ENCODE measurements around the gene RILP. TPM values are rescaled to one million over a fixed set of nuclear protein-coding genes. Genes with fewer than 3 reads are reported as not detected.

The RILP gene
- total and polyA plus RNA-seq, 5 experiments from 2014 or later = 1.4 to 4.0 (median 3.4) TPM

DNA sequence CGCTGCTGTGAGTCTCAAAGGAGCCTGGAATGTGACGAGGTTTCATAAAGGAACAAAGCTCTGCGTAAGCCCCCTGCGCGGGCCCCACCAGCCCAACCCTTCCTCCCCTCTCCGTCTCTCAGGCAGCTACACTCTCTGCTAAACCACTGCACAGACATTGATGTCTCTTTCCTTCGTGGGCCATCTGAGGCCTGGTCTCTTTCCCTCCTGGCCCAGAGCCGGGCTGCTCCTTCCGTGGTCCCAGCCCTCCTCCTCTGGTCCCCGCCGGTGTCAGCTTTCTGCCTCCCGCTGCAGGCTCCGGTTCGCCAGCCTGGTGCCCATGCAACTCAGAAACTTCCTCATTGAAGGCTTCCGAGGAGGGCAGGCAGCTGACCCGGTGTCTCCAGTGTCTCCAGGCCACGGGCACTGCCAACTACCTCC, 11.5 kb downstream of the RILP start:
- Mint-ChIP-seq H3K9me3 (no peaks in the 10 kb centered on the region), H3K27ac (peak overlapping the region in 2 of 10 donors; percentile 33 to 43), H3K36me3 (no peaks in the 10 kb centered on the region), H3K27me3 (no peaks in the 10 kb centered on the region), H3K4me1 (peaks cover 0 to 4% (median 0%) of the 10 kb centered on the region in 4 donors), H3K4me3 (no peak overlapping the region)
- POLR2A ChIA-PET = no interaction called here
- no peak for DNase-seq
- no peak for ATAC-seq

DNA sequence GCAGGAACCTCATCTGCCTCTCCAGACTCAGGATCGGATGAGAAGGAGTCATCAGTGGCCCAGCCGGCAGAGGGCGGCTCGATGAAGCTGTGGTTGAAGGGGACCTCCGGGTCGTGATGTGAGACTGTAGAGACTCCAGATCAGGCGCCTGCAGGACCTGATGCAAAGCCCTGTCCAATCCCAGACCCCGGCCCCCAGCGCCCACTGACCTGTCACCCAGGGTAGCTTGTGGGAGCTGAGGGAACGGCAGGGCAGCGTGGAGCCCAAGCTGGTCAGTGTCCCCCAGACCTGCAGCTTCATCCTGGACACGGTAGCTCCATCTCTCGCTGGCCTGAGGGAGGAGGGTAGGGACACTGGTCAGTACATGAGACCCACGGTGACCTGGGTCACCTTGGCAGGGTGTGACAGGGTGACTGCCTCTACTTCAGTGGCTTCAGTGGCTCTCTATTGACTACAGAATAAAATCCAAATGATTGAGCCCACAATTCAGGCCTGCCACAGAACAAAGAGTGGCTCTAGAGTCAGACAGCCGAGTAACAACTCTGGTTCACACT, 12.9 kb downstream of the RILP start:
- Mint-ChIP-seq H3K9me3 (no peaks in the 10 kb centered on the region), H3K4me3 (no peak overlapping the region), H3K36me3 (no peaks in the 10 kb centered on the region), H3K27ac (no peak overlapping the region), H3K4me1 (peaks cover 0 to 4% (median under 1%) of the 10 kb centered on the region in 4 donors), H3K27me3 (no peaks in the 10 kb centered on the region)
- no peak for ATAC-seq
- POLR2A ChIA-PET = interaction anchor here (0.6 to 1.1 kb wide), 2 partner anchors 8 to 709 kb away, joined by 3 to 4 read pairs; partner anchors contain the start of gene SLC43A2
- DNase-seq = no peak

DNA sequence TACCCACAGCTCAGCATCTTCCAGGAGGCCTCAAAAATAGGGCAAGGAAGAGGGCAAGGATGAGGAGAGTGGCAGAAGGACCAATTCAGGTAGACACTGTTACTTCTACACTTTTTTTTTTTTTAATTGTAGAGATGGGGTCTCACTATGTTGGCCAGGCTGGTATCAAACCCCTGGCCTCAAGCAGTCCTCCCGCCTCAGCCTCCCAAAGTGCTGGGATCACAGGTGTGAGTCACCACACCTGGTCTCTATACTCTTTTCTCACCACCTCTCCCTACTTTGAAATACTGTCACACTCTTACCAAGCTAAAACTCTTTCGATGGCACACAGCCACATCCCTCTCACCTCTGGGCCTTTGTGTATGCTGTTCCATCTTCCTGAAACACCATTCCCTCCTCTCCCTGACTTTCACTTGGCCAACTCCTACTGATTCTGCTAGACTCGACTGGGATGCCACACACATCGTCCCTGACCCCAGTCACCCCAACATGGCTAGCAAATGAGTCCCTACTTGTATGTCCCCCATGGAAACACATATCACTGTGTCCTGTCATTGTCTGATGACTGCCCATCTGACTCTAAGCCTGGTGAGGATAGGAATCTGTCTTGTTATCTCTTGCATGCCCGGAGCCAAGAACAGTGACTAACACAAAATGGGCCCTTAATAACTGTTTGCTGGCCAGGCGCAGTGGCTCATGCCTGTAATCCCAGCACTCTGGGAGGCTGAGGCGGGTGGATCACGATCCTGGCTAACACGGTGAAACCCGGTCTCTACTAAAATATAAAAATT, 13.8 kb downstream of the RILP start:
- H3K27ac Mint-ChIP-seq = peak overlapping the region in 1 of 10 donors; percentile 4
- POLR2A ChIA-PET = interaction anchor here (0.7 to 1.0 kb wide), 2 partner anchors 12 to 13 kb away, joined by 3 read pairs; no protein-coding TSS in a partner anchor

DNA sequence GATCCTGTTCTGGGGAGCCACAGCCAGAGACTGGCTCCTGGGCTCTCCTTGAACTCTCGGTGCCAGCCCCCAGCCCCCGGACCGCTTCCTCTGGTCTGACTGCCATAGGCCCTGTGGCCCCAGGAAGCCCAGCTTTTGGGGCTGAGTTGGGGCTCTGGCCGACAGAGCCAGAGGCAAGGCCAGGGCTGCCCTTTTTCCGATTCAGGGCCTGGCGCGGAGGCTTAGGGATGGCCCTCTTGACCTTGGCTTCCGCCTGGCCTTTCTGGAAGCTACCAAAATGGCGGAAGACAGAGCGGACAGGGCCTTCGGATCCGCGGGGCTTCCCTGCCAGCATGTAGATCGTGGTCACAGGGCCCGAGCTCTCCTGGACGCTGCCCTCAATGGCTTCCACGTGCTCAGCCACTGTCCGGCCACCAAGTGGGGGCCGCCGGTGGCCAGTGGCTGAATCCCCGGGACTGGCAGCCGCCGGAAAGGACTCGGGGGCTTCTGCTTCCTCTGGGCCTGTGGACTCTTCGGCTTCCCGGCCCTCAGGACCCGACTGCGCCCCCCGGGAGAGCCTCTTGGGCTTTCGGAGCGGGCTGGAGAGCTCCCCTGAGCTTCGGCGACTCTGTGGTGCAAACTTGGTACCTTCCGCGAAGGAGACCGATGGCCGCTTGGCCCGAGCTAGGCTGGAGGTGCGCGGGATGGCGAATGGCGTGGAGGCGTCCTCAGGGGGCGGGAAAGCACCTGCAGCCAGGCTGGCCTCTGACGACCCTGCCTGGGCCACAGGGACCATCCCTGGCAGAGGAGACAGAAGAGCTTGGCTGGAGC, 14.6 kb downstream of the RILP start:
- ATAC-seq (no peak), DNase-seq (no peak)
- Mint-ChIP-seq H3K4me1 (peaks cover 2 to 17% (median 4%) of the 10 kb centered on the region in 4 donors), H3K27me3 (no peaks in the 10 kb centered on the region), H3K36me3 (no peaks in the 10 kb centered on the region), H3K4me3 (no peak overlapping the region), H3K9me3 (no peaks in the 10 kb centered on the region), H3K27ac (no peak overlapping the region)
- POLR2A ChIA-PET = interaction anchor here (0.6 to 1.0 kb wide), 3 partner anchors 13 to 73 kb away, joined by 3 read pairs; partner anchors contain the start of gene PITPNA

More for the DNA sequence above, 13.8 kb downstream of the RILP start:
- ATAC-seq = no peak
- no peaks in the 10 kb centered on the region for H3K27me3 Mint-ChIP-seq
- H3K4me3 Mint-ChIP-seq = no peak overlapping the region
- no peak for DNase-seq
- H3K36me3 Mint-ChIP-seq = no peaks in the 10 kb centered on the region
- peaks cover 0 to 10% (median under 1%) of the 10 kb centered on the region in 4 donors for H3K4me1 Mint-ChIP-seq
- no peaks in the 10 kb centered on the region for H3K9me3 Mint-ChIP-seq

DNA sequence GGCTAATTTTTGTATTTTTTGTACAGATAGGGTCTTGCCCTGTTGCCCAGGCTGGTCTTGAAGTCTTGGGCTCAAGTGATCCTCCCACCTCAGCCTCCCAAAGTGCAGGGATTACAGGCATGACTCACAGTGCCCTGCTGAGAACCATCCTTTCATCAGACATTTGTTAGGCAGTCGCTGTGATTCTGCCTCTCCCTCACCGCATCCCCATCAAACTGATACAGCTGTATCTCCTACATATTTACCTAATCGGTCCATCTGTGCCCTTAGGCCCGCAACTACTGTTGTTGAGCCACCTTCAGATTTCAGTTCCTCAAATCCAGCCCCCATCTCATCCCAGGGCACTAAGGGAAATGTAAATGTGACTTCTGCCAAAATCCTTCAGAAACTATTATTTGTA, 19.0 kb downstream of the RILP start:
- ATAC-seq = no peak
- Mint-ChIP-seq H3K4me1 (peaks cover 15 to 39% (median 25%) of the 10 kb centered on the region in 4 donors), H3K27ac (peak overlapping the region in 5 of 10 donors; percentile 25 to 96 (median 72)), H3K36me3 (no peaks in the 10 kb centered on the region), H3K9me3 (no peaks in the 10 kb centered on the region), H3K4me3 (peak overlapping the region in 9 of 10 donors; percentile 18 to 92 (median 70)), H3K27me3 (no peaks in the 10 kb centered on the region)
- no peak for DNase-seq
- POLR2A ChIA-PET = interaction anchor here (0.5 to 5.2 kb wide), 13 partner anchors 10 to 705 kb away, joined by 3 to 45 read pairs (median 4); partner anchors contain the start of genes INPP5K, RILP, SCARF1 and TSR1

DNA sequence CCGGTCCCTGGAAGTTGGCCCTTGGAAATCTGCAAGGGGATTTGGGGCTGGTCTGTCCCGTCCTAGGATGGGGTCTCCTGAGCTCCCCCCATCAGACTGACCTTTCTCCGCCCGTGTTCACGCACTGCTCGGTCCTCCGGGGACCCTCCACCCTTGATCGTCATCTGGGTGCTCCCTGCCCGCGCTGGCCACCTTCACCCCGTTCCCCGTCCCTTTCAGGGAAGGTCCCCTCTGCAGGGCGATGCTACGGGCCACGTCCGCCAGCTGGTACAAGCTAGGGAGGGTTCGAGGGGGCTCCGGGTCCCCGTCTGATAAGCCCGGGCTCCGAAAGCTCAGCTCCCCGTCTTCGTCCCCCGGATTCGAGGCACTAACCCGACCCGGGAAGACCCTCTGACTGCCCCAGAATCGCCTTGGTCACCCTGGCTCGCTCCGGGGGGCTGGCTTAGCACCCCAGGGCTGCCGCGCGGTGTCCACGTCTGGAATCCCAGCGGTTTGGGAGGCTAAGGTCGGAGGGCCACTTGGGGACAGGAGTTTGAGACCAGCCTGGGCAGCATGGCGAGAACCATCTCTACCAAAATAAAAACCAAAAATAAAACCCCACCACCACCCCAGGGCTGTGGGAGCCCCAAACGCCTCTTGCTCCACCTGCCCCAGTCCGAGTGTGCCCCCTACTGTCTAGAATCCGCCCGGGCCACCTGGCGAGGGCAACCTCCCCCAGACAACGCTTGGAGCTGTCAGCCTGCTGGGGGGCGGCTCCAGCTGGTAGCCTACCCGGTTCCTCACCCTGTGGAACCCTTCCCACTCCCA, 20.0 kb downstream of the RILP start:
- Mint-ChIP-seq H3K27ac (peak overlapping the region; percentile 25 to 96 (median 76)), H3K9me3 (no peaks in the 10 kb centered on the region), H3K36me3 (no peaks in the 10 kb centered on the region), H3K4me3 (peak overlapping the region; percentile 79 to 92 (median 85)), H3K4me1 (peaks cover 15 to 46% (median 25%) of the 10 kb centered on the region in 4 donors), H3K27me3 (no peaks in the 10 kb centered on the region)
- DNase-seq (peak; percentile 58 to 87 (median 66)), ATAC-seq (peak; percentile 18 to 23)
- POLR2A ChIA-PET = interaction anchor here (0.7 to 5.2 kb wide), 16 partner anchors 11 to 264 kb away, joined by 3 to 45 read pairs (median 8); partner anchors contain the start of genes CRK, INPP5K, PITPNA and RILP

DNA sequence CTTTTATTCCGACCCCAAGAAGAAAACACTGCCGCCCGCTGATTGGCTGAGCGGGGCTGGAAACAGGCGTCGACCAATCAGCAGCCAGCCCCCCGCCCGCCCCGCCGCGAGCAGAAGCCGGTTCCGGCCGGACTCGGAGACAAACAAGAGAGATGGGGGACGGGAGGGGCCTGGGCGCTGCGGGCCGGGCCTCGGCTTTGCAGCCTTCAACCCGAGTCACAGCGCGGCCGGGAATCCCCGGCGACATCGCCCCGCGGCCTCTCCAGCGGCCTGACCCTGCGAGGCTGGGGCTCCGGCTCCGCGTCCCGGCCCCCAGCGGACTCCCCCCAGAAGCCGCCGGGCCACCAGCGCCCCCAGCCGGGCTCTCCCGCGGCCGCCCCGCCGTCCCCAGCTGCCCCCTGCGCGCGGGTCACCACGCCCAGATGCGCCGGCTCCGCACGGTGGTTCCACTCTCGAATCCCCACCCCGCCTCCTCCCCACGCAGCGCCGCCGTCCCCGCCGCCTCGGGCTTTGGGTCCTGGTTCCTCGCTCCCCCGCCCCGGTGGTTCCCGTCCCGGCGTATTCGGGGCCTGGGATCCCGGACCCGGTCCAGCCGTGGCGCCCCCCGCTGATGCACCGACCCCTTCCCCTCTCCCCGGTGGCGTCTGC, 20.7 kb downstream of the RILP start:
- Mint-ChIP-seq H3K4me3 (peak overlapping the region; percentile 92 to 99 (median 95)), H3K4me1 (peaks cover 15 to 46% (median 25%) of the 10 kb centered on the region in 4 donors), H3K9me3 (no peaks in the 10 kb centered on the region), H3K36me3 (no peaks in the 10 kb centered on the region), H3K27ac (peak overlapping the region; percentile 82 to 99 (median 92)), H3K27me3 (no peaks in the 10 kb centered on the region)
- ATAC-seq (peak; percentile 77 to 84), DNase-seq (peak; percentile 84 to 97 (median 87))
- POLR2A ChIA-PET = interaction anchor here (0.5 to 5.2 kb wide), 23 partner anchors 8 to 464 kb away, joined by 3 to 45 read pairs (median 5); partner anchors contain the start of genes CRK, INPP5K, PITPNA and RILP

DNA sequence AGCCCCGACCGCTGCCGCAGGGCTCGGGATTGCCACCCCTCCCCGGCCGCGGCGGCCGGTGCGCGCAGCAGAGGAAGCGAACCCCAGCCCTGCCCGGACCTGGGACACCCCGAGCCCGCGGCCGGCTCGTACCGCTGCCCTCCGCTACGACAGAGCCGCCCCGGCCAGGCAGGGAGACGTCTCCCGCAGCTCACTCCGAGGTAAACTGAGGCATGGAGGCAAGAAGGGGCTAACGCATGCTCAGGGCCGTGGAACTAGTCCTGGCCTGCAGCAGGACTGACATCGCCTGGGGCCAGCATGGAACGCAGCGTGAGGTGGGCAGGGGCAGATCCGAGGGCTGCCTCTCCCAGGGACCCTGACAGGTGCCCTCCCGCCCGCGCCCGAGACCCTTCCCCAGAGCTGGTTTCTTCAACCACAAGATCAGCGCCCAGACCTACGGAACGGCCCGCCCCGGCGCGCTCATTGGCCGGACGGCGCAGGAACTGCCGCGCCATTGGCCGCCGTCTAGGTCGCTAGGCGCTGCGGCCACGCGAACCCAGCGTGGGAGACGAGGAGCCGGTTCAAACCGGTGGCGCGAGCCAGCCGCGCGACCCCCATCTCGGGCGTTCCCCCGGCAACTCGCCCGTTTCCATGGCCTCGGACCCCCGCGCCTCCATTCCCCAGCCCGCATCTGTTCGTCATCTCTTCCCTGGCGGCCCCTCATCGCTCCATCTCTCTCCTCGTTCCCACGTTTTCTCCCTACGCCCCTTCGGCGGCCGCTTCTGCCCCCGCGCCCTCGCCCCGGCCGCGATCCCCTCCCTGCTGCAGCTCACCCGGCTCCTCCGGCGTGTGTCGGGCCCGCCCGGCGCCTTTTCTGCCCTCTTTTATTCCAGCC, 21.4 kb downstream of the RILP start, which contains the start of gene SLC43A2:
Gene SLC43A2 (minus strand): TSS at position 853 of the 874 bp plus-strand sequence. CDS start 960 bp downstream, outside the sequence.
- peak within 1 kb of the TSS; percentile 92 to 99 (median 95) for H3K4me3 Mint-ChIP-seq
- no peaks in the 10 kb centered on the region for H3K27me3 Mint-ChIP-seq
- POLR2A ChIA-PET = interaction anchor here (0.5 to 5.2 kb wide), 26 partner anchors 9 to 465 kb away, joined by 3 to 45 read pairs (median 4); partner anchors contain the start of genes INPP5K, PITPNA, PRPF8 and RILP
- peak within 1 kb of the TSS; percentile 82 to 99 (median 92) for H3K27ac Mint-ChIP-seq
- H3K36me3 Mint-ChIP-seq = no peaks in the 10 kb centered on the region
- no peaks in the 10 kb centered on the region for H3K9me3 Mint-ChIP-seq
- ATAC-seq (peak; percentile 75 to 77), DNase-seq (peak; percentile 57 to 87 (median 72))
- H3K4me1 Mint-ChIP-seq = peaks cover 15 to 46% (median 25%) of the 10 kb centered on the region in 4 donors

DNA sequence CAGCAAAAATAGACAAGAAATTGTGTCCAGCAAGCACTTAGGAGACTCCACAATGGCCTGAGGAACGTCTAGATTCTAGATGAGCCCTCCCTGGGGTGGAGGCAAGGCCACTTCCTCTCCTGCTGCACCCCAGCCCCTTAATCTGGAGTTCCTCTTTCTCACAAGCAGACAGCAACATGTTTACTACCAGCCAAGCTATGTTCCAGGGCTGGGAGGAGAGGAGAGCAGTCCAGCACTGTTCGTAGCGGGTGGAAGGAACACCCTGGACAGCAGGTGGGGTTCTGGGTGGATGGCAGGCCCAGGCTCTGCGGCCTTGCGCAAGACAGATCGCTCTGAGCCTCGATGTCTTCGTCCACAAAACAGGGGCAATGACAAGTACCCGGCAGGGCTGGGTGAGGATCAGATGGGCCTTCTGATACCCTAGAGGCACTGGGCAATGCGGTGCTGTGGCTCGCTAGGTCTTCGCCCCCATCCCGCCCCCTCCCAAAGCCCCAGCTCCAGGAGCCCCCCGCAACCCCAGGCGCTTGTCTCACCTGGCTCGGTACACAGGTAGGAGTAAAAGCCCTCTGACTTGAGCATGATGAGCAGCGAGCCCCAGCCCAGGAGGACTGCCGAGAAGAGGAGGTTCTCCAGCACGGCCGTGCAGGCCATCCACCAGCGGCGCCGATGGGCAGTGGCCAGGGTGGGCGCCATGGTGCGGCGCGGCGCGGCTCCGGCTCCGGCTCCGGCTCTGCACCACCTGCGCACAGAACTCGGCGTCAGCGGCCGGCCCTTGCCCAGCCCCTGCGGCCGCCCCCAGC, 22.3 kb downstream of the RILP start:
- H3K36me3 Mint-ChIP-seq = no peaks in the 10 kb centered on the region
- POLR2A ChIA-PET = interaction anchor here (0.6 to 5.2 kb wide), 18 partner anchors 9 to 231 kb away, joined by 3 to 45 read pairs (median 4); partner anchors contain the start of genes INPP5K, PITPNA, PRPF8 and RILP
- no peak for DNase-seq
- peaks cover 15 to 46% (median 25%) of the 10 kb centered on the region in 4 donors for H3K4me1 Mint-ChIP-seq
- peak overlapping the region in 9 of 10 donors; percentile 12 to 87 (median 72) for H3K27ac Mint-ChIP-seq
- ATAC-seq = no peak
- peak overlapping the region; percentile 74 to 94 (median 86) for H3K4me3 Mint-ChIP-seq
- H3K27me3 Mint-ChIP-seq = no peaks in the 10 kb centered on the region
- no peaks in the 10 kb centered on the region for H3K9me3 Mint-ChIP-seq

All from naive thymus-derived CD8-positive, alpha-beta T cell (primary cell).